Mesodermal cell (in vitro differentiated cells): ENCODE measurements around the gene GTF2I.
"Not testable (repeated sequence)": the region's sequence is repeated elsewhere in the genome, so short reads cannot be mapped to it uniquely, and the experiment has no call there.

Experiments
- H3K27ac ChIP-seq: 2 replicates; pipeline ENCODE4 v1.7.0; 2013; ENCODE audit warnings: mild to moderate bottlenecking, low read depth, low read length, moderate library complexity; ENCODE audit not compliant: severe bottlenecking
- H3K36me3 ChIP-seq: 2 replicates; pipeline ENCODE4 v1.7.1; 2013; ENCODE audit warnings: mild to moderate bottlenecking, low read length, moderate library complexity; ENCODE audit not compliant: control insufficient read depth, insufficient read depth
- H3K4me1 ChIP-seq: one replicate; pipeline ENCODE4 v1.7.1; 2013; ENCODE audit warnings: mild to moderate bottlenecking, low read length; ENCODE audit not compliant: insufficient read depth, control insufficient read depth, poor library complexity, severe bottlenecking
- H3K4me3 ChIP-seq: 2 replicates; pipeline ENCODE4 v1.7.0; 2013; ENCODE audit warnings: low read length, control low read depth, mild to moderate bottlenecking; ENCODE audit not compliant: insufficient read depth, poor library complexity, severe bottlenecking; ENCODE audit errors: extremely low read depth
- H3K9me3 ChIP-seq: 2 replicates; pipeline ENCODE4 v1.7.1; 2013; ENCODE audit warnings: mild to moderate bottlenecking, low read length, moderate library complexity; ENCODE audit not compliant: control insufficient read depth
- WGBS, 2 experiments: methylation state at CpG; one replicate each; pipeline ENCODE4 v1.1.5; 2013; ENCODE audit warnings: missing lambda C conversion rate in 2 of 2; ENCODE audit not compliant: insufficient coverage in 2 of 2; 5-methylcytosine and 5-hydroxymethylcytosine counted together

GTF2I gene

GRCh38 chr7:74781746-74782145 lies 124.2 kb downstream of the GTF2I start:
- no CpG with 5 or more reads among the region's 6 CpGs for WGBS, 2 experiments
- not testable (repeated sequence) for H3K27ac ChIP-seq, H3K36me3 ChIP-seq, H3K4me3 ChIP-seq, H3K4me1 ChIP-seq, H3K9me3 ChIP-seq

DNA sequence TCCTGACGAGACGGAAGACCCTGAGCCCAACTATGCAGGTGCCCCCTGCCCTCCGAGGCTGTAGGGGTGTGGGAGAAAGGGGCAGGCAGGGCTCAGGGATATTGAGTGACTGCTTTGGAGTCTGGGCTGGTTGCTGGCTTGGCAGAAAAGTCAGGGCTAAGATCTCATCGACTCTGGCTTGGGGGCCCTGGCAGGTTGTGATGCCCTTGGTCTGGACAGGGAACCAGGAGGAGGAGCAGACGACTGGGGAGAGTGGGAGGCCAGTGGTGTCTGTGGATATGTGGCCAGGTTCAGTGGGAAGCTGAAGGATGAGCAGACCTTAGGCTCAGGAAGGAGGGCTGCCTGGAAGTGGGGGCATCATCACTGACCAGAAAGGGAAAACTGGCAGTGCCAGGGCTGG lies 126.1 kb downstream of the GTF2I start:
- H3K9me3 ChIP-seq, H3K4me1 ChIP-seq, H3K36me3 ChIP-seq, H3K4me3 ChIP-seq, H3K27ac ChIP-seq: not testable (repeated sequence)
- WGBS, 2 experiments, result 89% methylated on average over 1 of the region's 5 CpGs; no CpG with 5 or more reads in 1 of the 2 experiments

GRCh38 chr7:74788369-74789150 lies 131.0 kb downstream of the GTF2I start:
- not testable (repeated sequence) for H3K4me1 ChIP-seq, H3K36me3 ChIP-seq, H3K27ac ChIP-seq, H3K9me3 ChIP-seq
- H3K4me3 ChIP-seq, result peak overlapping the region; percentile 16
- 0% methylated on average over 4 to 9 of the region's 82 CpGs for WGBS, 2 experiments

GRCh38 chr7:74789200-74789736 lies 131.8 kb downstream of the GTF2I start:
- WGBS, 2 experiments, result no CpG with 5 or more reads among the region's 24 CpGs
- not testable (repeated sequence) for H3K4me3 ChIP-seq

DNA sequence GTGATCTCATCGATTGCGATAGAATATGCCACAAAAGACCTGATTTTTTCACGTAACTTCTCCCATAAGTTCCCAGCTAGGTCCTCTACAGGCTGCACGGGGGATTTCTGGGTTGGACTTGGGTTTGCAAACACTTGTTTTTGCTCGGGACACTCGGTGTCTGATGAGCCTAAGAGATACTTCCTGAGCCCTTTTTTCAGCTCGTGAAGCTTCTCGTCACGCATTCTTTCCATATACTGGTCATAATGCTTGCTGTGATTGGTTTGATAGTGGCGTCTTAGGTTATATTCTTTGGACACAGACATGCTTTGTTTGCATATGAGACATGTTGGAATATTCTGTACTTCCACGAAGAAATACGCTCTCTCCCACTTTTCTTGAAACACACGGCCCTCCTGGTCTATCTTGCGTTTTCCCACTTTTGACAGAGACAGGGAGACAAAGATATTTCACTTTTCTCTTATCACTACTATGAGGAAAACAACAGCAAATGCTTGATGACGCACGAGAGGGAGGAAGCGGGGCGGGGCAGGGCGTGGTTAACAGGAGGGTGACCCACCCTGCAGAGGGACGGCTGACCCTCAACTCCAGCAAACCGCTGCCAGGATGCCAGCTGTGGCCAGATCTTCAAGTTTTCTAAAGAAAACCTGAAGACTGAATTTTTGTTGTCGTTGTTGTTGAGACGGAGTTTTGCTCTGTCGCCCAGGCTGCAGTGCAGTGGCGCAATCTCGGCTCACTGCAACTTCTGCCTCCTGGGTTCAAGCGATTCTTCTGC lies 140.5 kb downstream of the GTF2I start:
- not testable (repeated sequence) for H3K9me3 ChIP-seq, H3K36me3 ChIP-seq, H3K4me1 ChIP-seq, H3K27ac ChIP-seq, H3K4me3 ChIP-seq
- 100% methylated on average over 3 of the region's 27 CpGs; no CpG with 5 or more reads in 1 of the 2 experiments for WGBS, 2 experiments

More at GRCh38 chr7:74789200-74789736, 131.8 kb downstream of the GTF2I start:
- not testable (repeated sequence) for H3K4me1 ChIP-seq, H3K36me3 ChIP-seq, H3K27ac ChIP-seq, H3K9me3 ChIP-seq

DNA sequence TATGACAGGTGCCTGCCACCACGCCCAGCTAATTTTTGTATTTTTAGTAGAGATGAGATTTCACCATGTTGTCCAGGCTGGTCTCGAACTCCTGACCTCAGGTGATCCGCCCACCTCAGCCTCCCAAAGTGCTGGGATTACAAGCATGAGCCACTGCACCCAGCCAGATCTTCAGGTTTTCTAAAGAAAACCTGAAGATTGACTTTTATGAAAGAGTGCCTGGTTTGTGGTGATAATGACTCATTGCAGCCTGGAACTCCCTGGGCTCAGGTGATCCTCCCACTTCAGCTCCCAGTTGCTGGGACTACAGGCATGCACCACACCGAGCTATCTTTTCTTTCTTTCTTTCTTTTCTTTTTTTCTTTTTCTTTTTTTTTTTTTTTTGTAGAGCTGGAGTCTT lies 141.1 kb downstream of the GTF2I start:
- not testable (repeated sequence) for H3K9me3 ChIP-seq, H3K27ac ChIP-seq, H3K36me3 ChIP-seq, H3K4me3 ChIP-seq, H3K4me1 ChIP-seq
- no CpG with 5 or more reads among the region's 4 CpGs for WGBS, 2 experiments
